Neuronal stem cell (in vitro differentiated cells): Measurements from ENCODE around the gene AHSP.
A peak's percentile ranks its signal among the peaks of the same experiment; 100 is the strongest.

ENCODE experiments used
- DNase-seq: peaks from one replicate; pipeline ENCODE4 v3.0.0-alpha.2; 2013; ENCODE audit warnings: low spot score
- H2AFZ ChIP-seq: one replicate; pipeline ENCODE4 v1.6.1; 2013; ENCODE audit warnings: mild to moderate bottlenecking, low read length, inconsistent platforms
- H2AK5ac ChIP-seq: 2 replicates; pipeline ENCODE4 v1.6.1; 2013; ENCODE audit warnings: low read depth, mild to moderate bottlenecking, inconsistent platforms, low read length, moderate library complexity, mixed read lengths
- H2BK120ac ChIP-seq: 2 replicates; pipeline ENCODE4 v1.6.1; 2013; ENCODE audit warnings: low read depth, mild to moderate bottlenecking, inconsistent platforms, low read length, moderate library complexity, mixed read lengths
- H2BK12ac ChIP-seq: one replicate; pipeline ENCODE4 v1.6.1; 2013; ENCODE audit warnings: low read length, inconsistent platforms
- H2BK15ac ChIP-seq: 2 replicates; pipeline ENCODE4 v1.6.1; 2013; ENCODE audit warnings: mild to moderate bottlenecking, low read length, inconsistent platforms, mixed read lengths
- H2BK5ac ChIP-seq: one replicate; pipeline ENCODE4 v1.6.1; 2013; ENCODE audit warnings: inconsistent platforms, mild to moderate bottlenecking, low read length, moderate library complexity
- H3K14ac ChIP-seq: one replicate; pipeline ENCODE4 v1.6.1; 2013; ENCODE audit warnings: low read length, inconsistent platforms
- H3K18ac ChIP-seq: 2 replicates; pipeline ENCODE4 v1.6.1; 2013; ENCODE audit warnings: low read length, inconsistent platforms
- H3K23ac ChIP-seq: 2 replicates; pipeline ENCODE4 v1.6.1; 2013; ENCODE audit warnings: low read depth, mild to moderate bottlenecking, mixed read lengths, low read length, inconsistent platforms; ENCODE audit not compliant: poor library complexity
- H3K27ac ChIP-seq: replicated peaks from 3 replicates; pipeline ENCODE4 v1.5.1; 2013; ENCODE audit warnings: low read length, inconsistent platforms
- H3K27me3 ChIP-seq, 3 experiments: 2 replicates each; pipeline ENCODE4 v1.6.1; 2013; ENCODE audit warnings: low read length in 3 of 3, mild to moderate bottlenecking in 2 of 3, inconsistent platforms in 1 of 3, low read depth in 1 of 3, mixed read lengths in 1 of 3, moderate library complexity in 1 of 3; ENCODE audit not compliant: control insufficient read depth in 3 of 3, insufficient read depth in 3 of 3
- H3K36me3 ChIP-seq, 2 donors: replicated peaks in 1 of 2; 2 replicates each; pipeline ENCODE4 v1.6.1; 2013; ENCODE audit warnings: low read length in 2 of 2; ENCODE audit not compliant: control insufficient read depth in 2 of 2, insufficient read depth in 2 of 2
- H3K4ac ChIP-seq: 2 replicates; pipeline ENCODE4 v1.6.1; 2013; ENCODE audit warnings: inconsistent platforms, mild to moderate bottlenecking, low read length, moderate library complexity
- H3K4me1 ChIP-seq, 2 donors: 1 replicate in 1 of 2; 2 replicates in 1 of 2; pipeline ENCODE4 v1.6.1; 2013; ENCODE audit warnings: low read length in 2 of 2, low read depth in 1 of 2; ENCODE audit not compliant: control insufficient read depth in 2 of 2, insufficient read depth in 1 of 2
- H3K4me2 ChIP-seq: one replicate; pipeline ENCODE4 v1.6.1; 2013; ENCODE audit warnings: mild to moderate bottlenecking, low read length, inconsistent platforms; ENCODE audit not compliant: insufficient read depth, poor library complexity, severe bottlenecking
- H3K4me3 ChIP-seq, 2 donors: 2 replicates each; pipeline ENCODE4 v1.5.1; 2013; ENCODE audit warnings: low read length in 2 of 2, mild to moderate bottlenecking in 2 of 2, inconsistent platforms in 1 of 2, moderate library complexity in 1 of 2
- H3K79me1 ChIP-seq: one replicate; pipeline ENCODE4 v1.6.1; 2013; ENCODE audit warnings: low read depth, mild to moderate bottlenecking, inconsistent platforms, low read length, moderate library complexity
- H3K9ac ChIP-seq: one replicate; pipeline ENCODE4 v1.6.1; 2013; ENCODE audit warnings: mild to moderate bottlenecking, low read depth, low read length, inconsistent platforms; ENCODE audit not compliant: poor library complexity
- H3K9me3 ChIP-seq, 2 donors: replicated peaks in 1 of 2; 2 replicates each; pipeline versions ENCODE3 to v1.6.1; 2013; ENCODE audit warnings: low read length in 2 of 2, mild to moderate bottlenecking in 2 of 2, inconsistent platforms in 1 of 2, low read depth in 1 of 2, mixed read lengths in 1 of 2, moderate library complexity in 1 of 2; ENCODE audit not compliant: control insufficient read depth in 2 of 2, insufficient read depth in 1 of 2
- H4K8ac ChIP-seq: one replicate; pipeline ENCODE4 v1.6.1; 2013; ENCODE audit warnings: low read depth, mild to moderate bottlenecking, inconsistent platforms, low read length, moderate library complexity
- H4K91ac ChIP-seq: one replicate; pipeline ENCODE4 v1.6.1; 2013; ENCODE audit warnings: low read length, low read depth, mild to moderate bottlenecking, inconsistent platforms; ENCODE audit not compliant: poor library complexity
- WGBS, 2 donors: extraction: QIAGEN DNeasy Blood & Tissue Kit; methylation state at CpG; one replicate each; pipeline ENCODE4 v1.1.7; 2013; ENCODE audit warnings: missing lambda C conversion rate in 2 of 2, mixed read lengths in 1 of 2; ENCODE audit not compliant: insufficient read length in 2 of 2, insufficient replicate concordance in 1 of 2; ENCODE audit errors: extremely low coverage in 2 of 2; 5-methylcytosine and 5-hydroxymethylcytosine counted together

Gene AHSP

DNA sequence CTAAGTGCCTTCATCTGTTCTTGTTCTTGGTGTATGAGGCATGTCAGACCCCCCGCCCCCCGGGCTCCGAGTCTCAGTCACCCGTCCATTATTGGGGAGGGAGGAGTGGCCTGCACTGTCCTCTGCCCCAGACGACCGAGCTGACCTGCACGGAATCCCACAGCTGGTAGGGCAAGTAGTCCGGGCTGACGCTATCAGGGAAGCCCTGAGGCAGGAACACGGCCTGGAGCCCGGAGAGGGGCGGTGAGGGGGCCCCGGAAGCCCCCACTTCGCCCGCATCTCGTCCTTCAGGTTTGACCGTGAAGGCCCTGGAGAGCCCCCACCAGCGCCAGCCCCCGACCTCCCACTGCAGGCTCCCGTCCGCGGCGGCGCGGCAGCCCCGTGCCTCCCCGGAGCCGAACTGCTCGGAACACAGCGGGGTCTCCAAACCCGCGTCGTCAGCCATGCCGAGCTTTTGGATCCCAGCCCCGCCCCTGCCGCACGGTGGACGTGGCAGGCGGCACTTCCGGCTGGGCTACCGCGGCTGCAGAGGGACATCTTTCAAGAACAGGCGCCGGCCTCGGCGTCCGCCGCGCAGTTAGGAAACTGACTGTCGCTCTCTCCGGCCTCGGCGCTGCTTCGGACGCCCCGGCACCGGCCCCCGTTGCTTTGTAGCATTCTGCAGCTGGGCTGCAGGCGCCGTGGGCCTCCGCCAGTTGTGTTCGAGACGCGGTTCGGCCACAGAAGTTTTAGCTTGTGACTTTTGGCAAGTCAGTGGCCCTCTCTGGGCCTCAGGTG, 19.6 kb upstream of the AHSP start, which contains the start of gene RUSF1:
RUSF1 (minus strand) TSS at position 463 of the 777 bp plus-strand sequence; CDS start at position 445, 18 bp downstream.
- Histone ChIP-seq H3K14ac (peak within 1 kb of the TSS; percentile 75), H3K9ac (peak within 1 kb of the TSS; percentile 97), H3K4me1 (peaks cover 2 to 10% of the 10 kb centered on the region in 2 donors), H2BK15ac (no peak within 1 kb of the TSS), H2BK12ac (no peak within 1 kb of the TSS), H4K91ac (no peak within 1 kb of the TSS), H3K23ac (peak within 1 kb of the TSS; percentile 94), H3K4ac (no peak within 1 kb of the TSS), H3K27me3 (no peaks in the 10 kb centered on the region), H3K4me3 (peak within 1 kb of the TSS; percentile 97 to 98), H2BK5ac (peak within 1 kb of the TSS; percentile 83), H4K8ac (no peak within 1 kb of the TSS), H3K9me3 (peaks cover 0 to 7% of the 10 kb centered on the region in 2 donors), H3K27ac (peak within 1 kb of the TSS; percentile 66), H3K36me3 (peaks cover 0 to 21% of the 10 kb centered on the region in 2 donors), H3K79me1 (no peaks in the 10 kb centered on the region), H2BK120ac (no peak within 1 kb of the TSS), H3K4me2 (peak within 1 kb of the TSS; percentile 81), H3K18ac (peak within 1 kb of the TSS; percentile 97), H2AK5ac (peak within 1 kb of the TSS; percentile 48), H2AFZ (peak within 1 kb of the TSS; percentile 97)
- DNase-seq, result peak; percentile 85
- WGBS, 2 donors, result no CpG with 5 or more reads among the region's 65 CpGs

DNA sequence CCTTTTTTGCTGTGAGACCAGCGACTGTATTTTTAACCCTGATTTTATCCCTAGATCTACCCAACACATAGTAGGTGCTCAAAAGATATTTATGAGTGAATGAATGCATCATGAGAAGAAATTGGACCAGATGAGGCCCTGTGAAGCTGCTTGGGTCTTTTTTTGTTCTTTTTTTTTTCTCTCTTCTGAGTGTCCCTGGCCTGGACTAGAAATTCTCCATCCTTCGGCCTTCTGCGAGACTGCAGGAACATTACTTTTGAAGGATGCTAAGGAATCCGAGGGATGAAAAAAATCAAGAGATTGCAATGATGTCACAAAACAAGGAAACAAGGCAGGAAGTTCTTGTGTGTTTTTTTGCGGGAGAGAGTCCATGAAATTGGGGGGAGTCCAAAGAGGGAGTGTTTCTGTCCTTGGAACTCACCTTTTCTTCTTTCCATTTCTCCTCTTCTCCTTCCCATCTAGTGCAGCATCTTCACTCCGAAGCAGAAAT, 18.9 kb upstream of the AHSP start:
- Histone ChIP-seq H2BK12ac (no peak overlapping the region), H3K9me3 (peaks cover 0 to 7% of the 10 kb centered on the region in 2 donors), H4K8ac (no peak overlapping the region), H3K18ac (no peak overlapping the region), H2BK5ac (no peak overlapping the region), H2BK120ac (no peak overlapping the region), H2AK5ac (no peak overlapping the region), H3K14ac (no peak overlapping the region), H3K4me3 (peak overlapping the region; percentile 97 to 98), H3K27me3 (no peaks in the 10 kb centered on the region), H3K4me1 (peaks cover 2 to 10% of the 10 kb centered on the region in 2 donors), H3K36me3 (peaks cover 0 to 21% of the 10 kb centered on the region in 2 donors), H2BK15ac (no peak overlapping the region), H3K4ac (no peak overlapping the region), H2AFZ (peak overlapping the region; percentile 97), H3K9ac (peak overlapping the region; percentile 84), H3K4me2 (peak overlapping the region; percentile 70), H3K23ac (no peak overlapping the region), H3K27ac (peak overlapping the region; percentile 66), H3K79me1 (no peaks in the 10 kb centered on the region), H4K91ac (no peak overlapping the region)
- no peak for DNase-seq
- WGBS, 2 donors, result no CpG with 5 or more reads among the region's 6 CpGs

DNA sequence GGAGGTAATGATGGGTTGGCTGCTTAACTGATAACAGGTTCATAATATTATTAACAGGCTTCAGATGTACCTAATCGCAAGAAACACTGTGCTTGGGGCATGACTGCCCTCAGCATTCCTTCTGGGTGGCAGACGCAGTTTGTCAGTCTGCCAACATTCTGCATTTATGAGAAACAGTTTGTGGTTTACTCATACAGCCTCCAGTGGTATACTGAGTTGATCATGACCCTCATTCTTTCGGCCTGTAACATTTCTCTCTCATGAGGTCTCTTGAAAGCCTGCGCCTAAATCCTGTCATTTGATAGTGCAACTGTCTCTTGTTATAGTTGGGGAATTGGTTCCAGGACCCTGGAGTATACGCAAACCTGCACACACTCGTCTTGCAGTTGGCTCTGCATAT, 14.6 kb upstream of the AHSP start:
- WGBS, 2 donors, result no CpG with 5 or more reads among the region's 6 CpGs

DNA sequence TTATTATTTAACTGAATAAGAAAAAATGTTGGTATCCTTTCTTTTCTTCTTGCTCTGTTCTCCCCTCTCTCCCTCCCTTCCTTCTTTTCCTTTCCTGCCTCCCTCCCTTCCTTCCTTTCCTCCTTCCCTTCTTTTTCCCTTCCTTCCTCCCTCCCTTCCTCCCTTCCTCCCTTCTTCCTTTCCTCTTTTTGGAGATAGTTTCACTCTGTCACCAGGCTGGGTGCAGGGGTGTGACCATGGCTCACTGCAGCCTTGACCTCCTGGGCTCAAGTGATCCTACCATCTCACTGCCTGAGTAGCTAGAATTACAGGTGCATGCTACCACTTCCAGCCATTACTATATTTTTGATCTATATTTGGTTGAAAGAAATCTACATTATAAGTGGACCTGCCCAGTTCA, 13.8 kb upstream of the AHSP start:
- Histone ChIP-seq H3K18ac (no peak overlapping the region), H3K79me1 (no peaks in the 10 kb centered on the region), H3K14ac (no peak overlapping the region), H3K4ac (no peak overlapping the region), H3K4me1 (no peaks in the 10 kb centered on the region), H3K27ac (no peak overlapping the region), H3K27me3 (no peaks in the 10 kb centered on the region), H3K4me3 (no peak overlapping the region), H2BK120ac (no peak overlapping the region), H4K8ac (no peak overlapping the region), H2AFZ (no peak overlapping the region), H3K4me2 (no peak overlapping the region), H2BK5ac (no peak overlapping the region), H2BK12ac (no peak overlapping the region), H3K36me3 (no peaks in the 10 kb centered on the region), H3K9me3 (peaks cover 0 to 7% of the 10 kb centered on the region in 2 donors), H4K91ac (no peak overlapping the region), H3K9ac (no peak overlapping the region), H2AK5ac (no peak overlapping the region), H2BK15ac (no peak overlapping the region), H3K23ac (no peak overlapping the region)
- DNase-seq, result no peak

More for the DNA sequence above, 14.6 kb upstream of the AHSP start:
- H3K36me3 ChIP-seq, result no peaks in the 10 kb centered on the region
- H3K9me3 ChIP-seq, result peaks cover 0 to 7% of the 10 kb centered on the region in 2 donors
- H3K4me1 ChIP-seq, result no peaks in the 10 kb centered on the region
- H2BK120ac ChIP-seq, result no peak overlapping the region
- no peak overlapping the region for H3K27ac ChIP-seq
- no peak overlapping the region for H3K4me3 ChIP-seq
- no peak overlapping the region for H2AFZ ChIP-seq
- no peak overlapping the region for H2BK5ac ChIP-seq
- no peak overlapping the region for H2AK5ac ChIP-seq
- no peak overlapping the region for H3K23ac ChIP-seq
- no peak overlapping the region for H3K9ac ChIP-seq
- H3K79me1 ChIP-seq, result no peaks in the 10 kb centered on the region
- H4K91ac ChIP-seq, result no peak overlapping the region
- H3K4ac ChIP-seq, result no peak overlapping the region
- H4K8ac ChIP-seq, result no peak overlapping the region
- no peak overlapping the region for H2BK15ac ChIP-seq
- no peaks in the 10 kb centered on the region for H3K27me3 ChIP-seq
- no peak overlapping the region for H3K18ac ChIP-seq
- no peak overlapping the region for H2BK12ac ChIP-seq
- no peak overlapping the region for H3K14ac ChIP-seq
- DNase-seq, result no peak
- H3K4me2 ChIP-seq, result no peak overlapping the region
